HepG2 (cell line): ENCODE data around the gene MYO18A. TPM values are rescaled to one million over a fixed set of nuclear protein-coding genes. Genes with fewer than 3 reads are reported as not detected.

ENCODE experiments used
- ATF4 ChIP-seq, 2 experiments: fragments of 450-650 bp in 1 of 2; sonication (generic) in 1 of 2; formaldehyde crosslinking; IDR thresholded peaks; 2 replicates each; pipeline versions ENCODE4 v1.5.0 to v1.8.0; 2020 to 2022; ENCODE audit warnings: mild to moderate bottlenecking in 1 of 2, missing genetic modification reagents in 1 of 2
- FOXA3 ChIP-seq: IDR thresholded peaks from 2 replicates; pipeline ENCODE4 v1.6.1; 2016; ENCODE audit warnings: missing genetic modification reagents, missing compliant biosample characterization
- FOXO4 ChIP-seq: sonication (generic); formaldehyde crosslinking; conservative IDR thresholded peaks from 2 replicates; pipeline ENCODE4 v1.8.1; 2023; ENCODE audit warnings: missing genetic modification reagents
- HNRNPK ChIP-seq: fragments of 200-400 bp; formaldehyde crosslinking; IDR thresholded peaks from 2 replicates; pipeline ENCODE4 v1.6.1; 2018; ENCODE audit warnings: low read length, low read depth, moderate library complexity, mild to moderate bottlenecking; ENCODE audit not compliant: poor library complexity, severe bottlenecking
- KDM4B ChIP-seq: sonication (generic); formaldehyde crosslinking; IDR thresholded peaks from 2 replicates; pipeline ENCODE4 v1.4.0; 2020; ENCODE audit warnings: missing genetic modification reagents
- MXD4 ChIP-seq: IDR thresholded peaks from 2 replicates; pipeline ENCODE4 v1.6.1; 2016; ENCODE audit warnings: mild to moderate bottlenecking, missing biosample characterization, missing genetic modification reagents
- MYPOP ChIP-seq: sonication (generic); formaldehyde crosslinking; IDR thresholded peaks from 2 replicates; pipeline ENCODE4 v1.8.1; 2023; ENCODE audit warnings: mild to moderate bottlenecking, moderate library complexity, missing genetic modification reagents
- NRL ChIP-seq: sonication (generic); formaldehyde crosslinking; IDR thresholded peaks from 2 replicates; pipeline ENCODE4 v1.5.0; 2020; ENCODE audit warnings: missing genetic modification reagents, mild to moderate bottlenecking, moderate library complexity, borderline replicate concordance
- PAXIP1 ChIP-seq: sonication (generic); formaldehyde crosslinking; conservative IDR thresholded peaks from 2 replicates; pipeline ENCODE4 v1.4.0; 2020; ENCODE audit warnings: mild to moderate bottlenecking, missing genetic modification reagents, moderate library complexity
- RAD21 ChIP-seq: fragments of 450-650 bp; formaldehyde crosslinking; IDR thresholded peaks from 2 replicates; pipeline ENCODE4 v1.5.0; 2020; ENCODE audit warnings: mild to moderate bottlenecking
- ZNF292 ChIP-seq: sonication (generic); formaldehyde crosslinking; IDR thresholded peaks from 2 replicates; pipeline ENCODE4 v1.8.1; 2022; ENCODE audit warnings: mild to moderate bottlenecking, low read depth, missing genetic modification reagents, borderline replicate concordance
- ZNF639 ChIP-seq: conservative IDR thresholded peaks from 2 replicates; pipeline ENCODE4 v1.6.1; 2018; ENCODE audit warnings: missing genetic modification reagents
- ZNF724P ChIP-seq: sonication (generic); formaldehyde crosslinking; IDR thresholded peaks from 2 replicates; pipeline ENCODE4 v1.8.0; 2022; ENCODE audit warnings: missing genetic modification reagents, borderline replicate concordance
- ZNF768 ChIP-seq: sonication (generic); formaldehyde crosslinking; IDR thresholded peaks from 2 replicates; pipeline ENCODE4 v1.4.0; 2020; ENCODE audit warnings: missing genetic modification reagents
- ZNF788 ChIP-seq: sonication (generic); formaldehyde crosslinking; IDR thresholded peaks from 2 replicates; pipeline ENCODE4 v1.5.0; 2020; ENCODE audit warnings: mild to moderate bottlenecking, missing genetic modification reagents, borderline replicate concordance
- ZNF816 ChIP-seq: sonication (generic); formaldehyde crosslinking; IDR thresholded peaks from 2 replicates; pipeline ENCODE4 v1.8.0; 2022; ENCODE audit warnings: missing genetic modification reagents, mild to moderate bottlenecking, borderline replicate concordance
- ZSCAN5A ChIP-seq: sonication (generic); formaldehyde crosslinking; IDR thresholded peaks from 2 replicates; pipeline ENCODE4 v1.8.0; 2022; ENCODE audit warnings: mild to moderate bottlenecking, missing genetic modification reagents, borderline replicate concordance
- polyA plus RNA-seq, 8 experiments: library from polyadenylated mRNA; depleted of rRNA in 3 of 8; stranded (reverse) in 7 of 8; unstranded in 1 of 8; fragments of >200 nt; fragmentation: Illumina TruSeq in 4 of 8; extraction: Trizol in 4 of 8; gene quantifications; 2 replicates each; pipeline versions ENCODE4 v1.2.1 to v1.2.3, GENCODE V29; 2011 to 2016; ENCODE audit warnings: low read depth in 4 of 8, missing spikeins in 1 of 8, mixed read lengths in 1 of 8; ENCODE audit not compliant: insufficient read depth in 1 of 8
- total RNA-seq, 5 experiments: library from RNA; depleted of rRNA; stranded (reverse); fragments of >200 nt; fragmentation: Illumina TruSeq; extraction: Trizol; gene quantifications; 2 replicates each; pipeline ENCODE4 v1.2.3, GENCODE V29; 2016; ENCODE audit warnings: low read depth in 1 of 5

MYO18A gene
- total and polyA plus RNA-seq, 2 of the 13 experiments (the other 11 are each of a cell fraction or from before 2014, with no cell fraction given) = 16.8 to 24.8 TPM

GRCh38 chr17:29155227-29155965 lies 24.8 kb downstream of the MYO18A start (continued):
- TF ChIP-seq PAXIP1 (peak; percentile 90), KDM4B (CRISPR knock-in tag) (peak; percentile 20; the same call in 1 of the 2 replicates), ZNF816 (CRISPR knock-in tag) (no peak), ZNF724P (CRISPR knock-in tag) (no peak), FOXO4 (no peak), MXD4 (CRISPR knock-in tag) (0 out of 2 replicates have a peak, but pooled peaks have one; percentile 28), ZNF292 (CRISPR knock-in tag) (peak; percentile 76), ZNF639 (CRISPR knock-in tag) (peak; percentile 68; the same call in 1 of the 2 replicates), FOXA3 (CRISPR knock-in tag) (peak; percentile 47; the same call in 1 of the 2 replicates), MYPOP (CRISPR knock-in tag) (peak; percentile 32; the same call in 1 of the 2 replicates), ZSCAN5A (CRISPR knock-in tag) (no peak), ATF4 (CRISPR knock-in tag; IDR thresholded peaks at IDR 0.05) (0 out of 4 replicates have a peak, but pooled peaks of 1 of the 2 experiments have one; percentile 16), HNRNPK (no peak), ZNF768 (0 out of 2 replicates have a peak, but pooled peaks have one; percentile 27), NRL (CRISPR knock-in tag) (no peak), ZNF788 (CRISPR knock-in tag) (peak; percentile 71; the same call in 1 of the 2 replicates), RAD21 (CRISPR knock-in tag) (0 out of 2 replicates have a peak, but pooled peaks have one; percentile 10)
